Measurements from ENCODE around the gene PTPRD.

DNA sequence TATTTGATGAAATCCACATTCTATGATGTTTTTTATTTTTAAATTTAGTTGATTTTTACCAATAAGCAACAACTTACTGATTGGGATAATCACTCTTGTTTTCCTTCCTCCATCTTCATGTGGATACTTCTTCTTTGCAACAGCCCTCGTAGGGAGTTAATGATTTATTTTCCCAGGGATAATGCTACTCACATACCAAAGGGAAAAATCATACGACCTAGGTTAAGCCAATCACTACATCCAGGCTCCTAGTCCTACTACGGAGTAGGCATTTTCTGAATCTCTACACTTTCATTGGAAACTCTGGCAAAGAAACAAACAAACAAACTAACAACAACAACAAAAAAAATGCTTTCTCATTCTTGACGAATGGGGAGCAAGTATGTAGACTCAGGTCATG, 663.4 kb downstream of the PTPRD start:
- TF ChIP-seq, protein P1, sequence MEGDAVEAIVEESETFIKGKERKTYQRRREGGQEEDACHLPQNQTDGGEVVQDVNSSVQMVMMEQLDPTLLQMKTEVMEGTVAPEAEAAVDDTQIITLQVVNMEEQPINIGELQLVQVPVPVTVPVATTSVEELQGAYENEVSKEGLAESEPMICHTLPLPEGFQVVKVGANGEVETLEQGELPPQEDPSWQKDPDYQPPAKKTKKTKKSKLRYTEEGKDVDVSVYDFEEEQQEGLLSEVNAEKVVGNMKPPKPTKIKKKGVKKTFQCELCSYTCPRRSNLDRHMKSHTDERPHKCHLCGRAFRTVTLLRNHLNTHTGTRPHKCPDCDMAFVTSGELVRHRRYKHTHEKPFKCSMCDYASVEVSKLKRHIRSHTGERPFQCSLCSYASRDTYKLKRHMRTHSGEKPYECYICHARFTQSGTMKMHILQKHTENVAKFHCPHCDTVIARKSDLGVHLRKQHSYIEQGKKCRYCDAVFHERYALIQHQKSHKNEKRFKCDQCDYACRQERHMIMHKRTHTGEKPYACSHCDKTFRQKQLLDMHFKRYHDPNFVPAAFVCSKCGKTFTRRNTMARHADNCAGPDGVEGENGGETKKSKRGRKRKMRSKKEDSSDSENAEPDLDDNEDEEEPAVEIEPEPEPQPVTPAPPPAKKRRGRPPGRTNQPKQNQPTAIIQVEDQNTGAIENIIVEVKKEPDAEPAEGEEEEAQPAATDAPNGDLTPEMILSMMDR (conservative IDR thresholded peaks at IDR 0.05; ENCODE audit: low read length): no peak
- no peak for TF ChIP-seq EZH2phosphoT487 (IDR thresholded peaks at IDR 0.05; ENCODE audit: borderline replicate concordance)

Data from Loucy (cell line).